HG02943 (cell line): ENCODE results near the gene EPHA7.

Source experiments
- ATAC-seq: cut with Tn5 transposase; IDR thresholded peaks from one replicate; pipeline ENCODE4 v1.9.1; 2021; ENCODE audit warnings: mild to moderate bottlenecking, low read depth, moderate library complexity; ENCODE audit not compliant: unreplicated experiment

Gene EPHA7

DNA sequence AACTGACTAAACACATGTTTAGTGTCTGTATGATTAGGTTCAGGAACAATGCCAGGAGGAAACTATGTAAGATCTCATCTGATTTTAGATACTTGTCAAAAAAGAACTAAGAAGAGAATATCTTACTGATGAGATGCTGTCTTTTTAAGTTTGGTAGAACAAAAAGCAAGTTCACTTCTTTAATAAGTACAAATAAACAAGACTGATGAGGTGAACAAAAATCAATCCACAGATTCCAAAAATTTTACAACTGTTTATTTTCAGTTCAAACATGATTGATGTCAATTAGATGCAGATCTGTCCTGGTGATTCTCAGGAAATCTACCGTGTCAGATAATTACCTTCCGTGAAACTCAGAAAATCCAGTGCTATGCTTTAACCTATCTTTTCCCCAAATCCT lies 24.9 kb downstream of the EPHA7 start:
- ATAC-seq: no peak

DNA sequence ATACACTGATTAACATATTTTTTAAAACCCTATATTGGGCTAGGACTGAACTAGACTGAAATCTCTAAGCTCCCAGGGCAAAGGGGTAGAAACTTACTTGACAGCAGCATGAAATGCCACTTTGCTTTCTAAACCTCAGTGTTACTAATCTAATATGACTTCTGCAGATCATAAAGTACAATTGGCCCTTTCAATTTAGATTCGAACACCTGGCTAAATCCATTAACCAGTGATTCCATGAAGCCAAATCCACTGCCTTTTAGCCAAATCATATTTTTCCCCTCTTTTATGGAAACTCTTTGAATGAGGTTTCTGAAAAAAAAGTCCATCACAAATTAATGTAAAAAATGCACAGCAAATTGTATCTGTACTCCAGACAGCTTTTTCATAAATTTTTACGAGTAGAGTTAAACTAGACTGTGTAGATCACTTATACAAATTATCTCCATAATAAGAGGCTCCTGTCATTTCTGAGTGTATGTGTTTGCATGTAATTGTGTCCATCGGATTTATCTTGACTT lies 25.7 kb downstream of the EPHA7 start:
- ATAC-seq: no peak

DNA sequence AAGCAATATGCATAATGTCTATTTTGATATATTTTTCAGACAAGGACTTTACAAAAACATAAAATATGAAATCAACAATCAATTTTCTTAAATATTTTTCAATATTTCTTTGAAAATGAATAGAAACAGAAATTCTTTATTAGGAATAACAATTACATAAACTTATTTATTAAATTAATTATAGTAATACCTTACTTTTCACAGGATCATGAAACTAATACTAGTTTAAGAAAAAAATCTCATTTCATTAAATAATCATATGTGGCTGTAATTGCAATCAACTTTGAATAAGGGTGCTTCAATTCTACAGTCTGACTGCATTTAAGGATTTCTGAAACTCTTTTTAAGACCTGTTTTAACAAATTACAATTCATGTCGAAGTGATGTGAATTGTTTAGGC lies 26.6 kb downstream of the EPHA7 start:
- ATAC-seq: no peak

DNA sequence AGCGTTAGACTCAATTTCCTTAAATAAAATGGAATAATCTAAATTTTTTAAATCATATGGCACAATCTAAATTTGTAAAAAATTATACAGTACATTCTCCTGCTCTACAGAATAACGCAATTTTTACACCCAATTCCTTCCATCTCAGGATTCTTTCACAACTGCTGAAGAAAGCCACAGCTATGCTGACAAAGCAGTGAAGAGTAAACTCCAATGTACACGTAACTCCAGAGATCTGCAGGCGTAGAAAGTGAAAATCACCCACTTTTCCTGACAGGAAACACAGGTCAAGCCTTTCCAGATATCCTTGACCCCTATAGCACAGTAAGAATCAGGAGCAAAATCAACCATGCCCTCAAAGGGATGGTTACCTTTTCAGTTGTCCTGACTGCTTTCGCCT lies 27.4 kb downstream of the EPHA7 start:
- ATAC-seq: no peak

DNA sequence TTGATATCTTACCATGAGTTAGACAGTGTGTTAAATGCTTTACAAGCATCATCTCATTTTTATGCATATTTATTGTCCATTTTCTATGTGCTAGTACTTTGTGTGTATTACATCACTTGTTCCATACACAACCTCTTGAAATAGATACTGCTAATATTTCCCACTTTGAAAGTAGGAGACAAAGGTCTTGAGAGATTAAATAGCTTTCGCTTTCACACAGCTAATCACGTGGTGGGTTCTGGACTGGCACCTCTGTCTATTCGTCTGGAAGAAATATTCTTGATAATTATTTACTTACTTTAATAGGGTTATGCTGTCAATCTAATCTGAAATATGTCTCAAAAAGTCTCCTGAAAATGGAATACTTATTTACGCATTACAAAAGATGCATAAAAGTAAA lies 30.2 kb downstream of the EPHA7 start:
- no peak for ATAC-seq

DNA sequence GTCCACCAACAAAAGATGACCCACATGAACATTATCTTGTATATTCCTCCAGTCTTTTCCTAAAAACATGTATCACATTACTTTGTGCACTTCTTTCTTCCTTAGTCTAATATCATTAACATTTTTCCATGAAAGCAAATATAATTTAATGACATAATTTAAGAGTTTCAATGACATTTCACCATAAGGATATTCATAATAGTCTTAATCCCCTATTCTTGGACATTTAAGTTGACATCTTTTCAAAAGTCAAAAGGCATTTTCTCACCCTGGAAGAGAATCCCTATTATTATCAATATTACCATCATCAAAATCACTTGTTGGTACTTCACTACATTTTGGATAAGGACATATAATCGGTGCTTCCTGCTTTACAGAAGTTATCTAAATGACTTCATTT lies 31.3 kb downstream of the EPHA7 start:
- ATAC-seq: no peak

DNA sequence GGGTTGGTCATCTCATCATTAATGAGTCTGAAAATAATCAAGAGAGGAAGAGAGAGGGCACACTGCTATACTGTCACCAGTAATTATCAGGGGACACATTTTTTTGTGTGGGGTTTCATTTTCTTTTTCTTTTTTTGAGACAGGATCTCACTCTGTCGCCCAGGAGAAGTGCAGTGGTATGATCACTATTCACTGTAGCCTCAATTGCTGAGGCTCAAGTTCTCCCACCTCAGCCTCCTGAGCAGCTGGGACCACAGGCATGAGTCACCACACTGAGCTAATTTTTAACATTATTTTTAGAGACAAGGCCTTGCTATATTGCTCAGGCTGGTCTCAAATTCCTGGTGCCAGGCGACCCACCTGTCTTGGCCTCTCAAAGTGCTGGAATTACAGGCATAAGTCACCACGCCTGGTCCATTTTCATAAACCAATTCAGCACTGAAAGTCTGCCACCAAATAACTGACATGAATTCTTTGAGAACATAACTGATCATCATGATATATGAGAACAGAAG lies 43.3 kb downstream of the EPHA7 start:
- no peak for ATAC-seq

DNA sequence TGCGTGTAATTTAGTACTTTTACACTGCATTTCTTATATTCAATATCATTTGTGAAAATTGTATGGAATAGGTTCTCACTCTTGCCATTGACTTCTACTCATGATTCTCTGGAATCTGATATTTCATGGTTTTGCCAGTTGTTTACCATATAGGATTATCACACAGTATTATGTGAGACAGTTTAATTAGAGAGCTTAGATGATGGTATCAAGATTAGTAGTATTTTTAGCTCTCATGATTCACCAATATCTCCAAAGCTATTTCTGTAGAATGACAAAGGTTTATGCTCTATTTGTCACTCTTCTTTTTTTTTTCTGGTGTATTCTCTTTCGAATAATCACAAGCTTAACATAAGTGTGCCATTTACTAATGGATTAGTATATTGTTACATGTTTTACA lies 45.9 kb downstream of the EPHA7 start:
- no peak for ATAC-seq

DNA sequence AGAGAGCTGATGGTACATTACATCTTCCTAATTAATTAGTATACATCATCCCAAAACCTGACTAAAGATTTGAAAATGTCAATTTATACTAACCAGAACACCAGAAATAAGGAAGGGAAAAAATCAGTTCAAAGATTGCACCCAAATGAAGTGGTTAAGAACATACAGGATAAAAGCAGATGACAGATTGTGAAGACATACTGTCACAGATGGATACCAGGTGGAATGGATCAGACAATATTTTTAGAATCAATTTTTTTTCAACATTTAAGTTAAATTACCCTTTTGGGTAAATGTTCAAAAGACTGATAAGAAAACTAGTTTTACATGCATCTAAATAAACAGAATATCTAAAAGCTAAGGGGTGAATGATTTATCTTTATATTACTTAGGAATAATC lies 47.6 kb downstream of the EPHA7 start:
- ATAC-seq: no peak

DNA sequence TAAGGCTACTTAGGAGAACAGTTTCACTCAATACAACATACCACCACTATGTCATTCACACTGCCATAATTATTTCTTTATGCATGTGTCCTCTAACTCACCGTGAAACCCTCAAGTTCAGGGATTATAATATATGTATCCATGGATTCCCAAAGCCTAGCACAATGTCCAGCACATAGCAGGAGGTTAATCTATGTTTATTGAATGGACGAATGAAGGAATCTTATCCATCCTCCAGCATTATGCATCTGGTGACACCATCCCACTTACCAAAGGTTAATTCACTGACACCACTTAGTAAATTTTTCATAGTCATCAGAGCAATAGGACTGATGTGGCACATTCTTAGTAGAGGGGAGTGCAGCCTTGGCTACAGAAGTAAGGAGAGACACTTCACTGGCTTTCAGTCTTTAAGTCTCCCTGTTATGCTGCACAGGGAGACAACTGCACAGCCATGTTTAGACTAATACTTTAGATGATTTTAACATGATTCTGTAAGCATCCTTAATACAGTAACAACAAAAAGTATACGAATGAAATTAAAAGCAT lies 49.7 kb downstream of the EPHA7 start:
- ATAC-seq: no peak

DNA sequence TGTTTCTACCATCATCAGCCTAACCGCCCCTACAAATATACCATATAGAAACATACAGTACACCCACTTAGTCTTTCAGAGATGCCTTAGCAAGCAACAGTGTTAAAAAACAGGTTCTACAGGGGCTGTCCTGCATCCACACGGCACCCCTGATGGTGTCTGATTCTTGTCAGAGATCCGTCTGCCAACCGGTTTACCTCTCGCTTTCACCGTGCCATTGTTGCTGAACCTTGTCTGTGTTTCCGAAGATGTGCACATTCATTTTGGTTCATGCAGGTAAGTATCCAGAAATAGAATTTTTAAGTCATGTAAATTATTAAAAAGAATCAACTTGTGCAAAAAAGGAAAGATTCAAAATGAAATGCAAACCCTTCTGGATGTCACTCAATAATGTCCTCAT lies 52.9 kb downstream of the EPHA7 start:
- no peak for ATAC-seq

DNA sequence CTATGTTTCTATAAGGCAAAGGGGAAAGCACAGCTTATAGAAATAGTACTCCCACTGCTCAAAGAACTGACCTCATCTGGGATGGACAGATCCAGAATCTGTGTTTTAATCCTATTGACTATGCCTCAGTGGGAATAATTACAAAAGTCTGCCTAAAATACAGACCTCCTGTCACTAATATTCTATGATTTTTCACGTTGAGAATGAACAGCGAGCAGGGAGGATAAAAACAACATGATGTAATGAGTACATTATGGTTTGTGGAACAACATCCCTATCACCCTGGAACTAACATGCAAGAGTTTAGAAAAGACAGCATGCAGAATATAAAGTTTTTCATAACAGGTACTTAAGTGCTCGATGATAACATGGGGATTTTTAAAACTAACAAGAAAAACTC lies 53.9 kb downstream of the EPHA7 start:
- ATAC-seq: no peak

DNA sequence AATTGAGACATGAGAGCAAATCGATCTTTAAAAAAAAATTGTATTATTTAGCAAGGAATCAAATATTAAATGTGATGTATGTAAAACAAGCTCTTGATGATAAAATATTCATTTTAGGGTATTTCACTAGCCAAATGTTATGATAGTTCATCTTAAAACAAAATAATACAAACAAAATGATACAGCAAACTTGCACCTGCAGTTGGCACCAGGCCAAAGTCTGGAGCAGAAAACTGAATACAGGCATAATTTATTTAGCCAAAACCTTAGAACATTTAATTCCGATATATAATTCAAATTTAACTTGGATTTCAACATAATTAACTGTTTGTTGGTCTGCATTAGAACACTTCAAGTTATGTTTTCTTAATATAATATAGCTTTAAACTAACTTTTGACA lies 60.9 kb downstream of the EPHA7 start:
- no peak for ATAC-seq

DNA sequence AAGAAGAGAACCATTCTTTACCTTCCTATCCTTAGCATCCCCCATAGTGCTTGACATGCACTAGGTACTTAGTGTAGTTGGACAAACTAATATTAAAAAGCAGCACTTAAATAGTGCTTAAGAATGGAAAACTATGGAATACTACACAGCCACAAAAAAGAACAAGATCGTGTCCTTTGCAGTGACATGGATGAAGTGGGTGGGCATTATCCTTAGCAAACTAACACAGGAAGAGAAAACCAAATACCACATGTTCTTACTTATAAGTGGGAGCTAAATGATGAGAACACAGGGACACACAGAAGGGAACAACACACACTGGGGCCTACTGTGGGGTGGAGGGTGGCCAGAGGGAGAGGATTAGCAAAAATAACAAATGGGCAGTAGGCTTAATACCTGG lies 66.8 kb downstream of the EPHA7 start:
- no peak for ATAC-seq

DNA sequence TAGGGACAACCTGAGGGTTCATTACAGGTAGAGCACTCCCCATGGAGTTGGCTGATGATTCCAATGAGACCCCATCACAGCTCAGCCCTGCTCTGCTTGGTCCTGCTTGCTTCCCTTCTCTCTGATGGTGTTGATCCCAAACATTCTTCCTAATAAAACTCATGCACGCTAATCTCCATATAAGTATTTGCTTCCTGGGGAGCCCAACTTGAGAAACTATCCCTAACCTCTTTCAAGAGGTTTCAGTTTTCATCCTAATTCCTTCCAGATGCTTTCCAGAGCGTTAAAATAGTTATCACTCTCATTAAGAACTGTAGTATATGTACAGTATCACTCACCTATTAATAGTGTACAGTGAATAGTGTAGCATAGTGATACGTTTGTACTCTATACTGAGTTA lies 68.1 kb downstream of the EPHA7 start:
- ATAC-seq: no peak

DNA sequence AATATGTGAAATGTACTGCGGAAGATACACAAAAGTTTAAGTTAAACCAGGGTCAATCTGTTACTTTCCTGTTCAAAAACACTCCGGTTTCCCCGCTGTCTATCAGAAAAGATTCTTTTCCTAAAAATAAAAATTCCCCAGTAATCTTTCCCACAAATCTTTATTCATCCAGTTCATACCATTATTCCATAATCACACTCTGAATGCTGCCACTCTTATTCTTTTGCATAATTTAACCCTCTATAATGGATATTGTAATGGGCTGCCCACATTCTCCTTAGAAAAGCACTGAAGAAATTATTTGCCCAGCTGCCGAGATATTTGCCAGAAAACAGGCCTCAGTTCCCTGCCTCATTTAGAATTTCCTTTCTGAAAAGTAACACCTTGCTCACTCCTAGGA lies 68.6 kb downstream of the EPHA7 start:
- no peak for ATAC-seq

DNA sequence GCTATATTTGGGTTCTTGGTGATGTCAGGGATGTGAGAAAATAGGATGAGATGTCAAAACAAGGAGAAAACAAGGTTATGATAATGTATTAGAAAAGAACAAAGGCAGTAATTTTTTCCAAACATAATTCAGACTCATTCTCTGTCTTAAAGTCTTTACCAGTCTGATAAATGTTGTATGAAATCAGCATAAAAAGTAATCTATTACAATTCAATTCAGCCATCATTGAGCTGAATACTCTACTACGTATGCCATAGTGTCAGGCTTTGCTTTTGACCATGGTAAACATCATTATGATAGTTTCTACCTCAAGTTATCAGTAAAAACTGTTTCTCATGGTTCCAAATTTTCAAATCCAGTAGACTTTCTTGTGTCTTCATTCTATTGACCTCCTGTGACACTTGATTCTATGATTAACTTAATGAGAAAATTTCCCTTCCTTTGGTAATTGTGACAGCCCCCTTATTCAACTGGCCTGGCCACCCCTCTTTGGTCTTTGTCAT lies 75.0 kb downstream of the EPHA7 start:
- ATAC-seq: no peak

DNA sequence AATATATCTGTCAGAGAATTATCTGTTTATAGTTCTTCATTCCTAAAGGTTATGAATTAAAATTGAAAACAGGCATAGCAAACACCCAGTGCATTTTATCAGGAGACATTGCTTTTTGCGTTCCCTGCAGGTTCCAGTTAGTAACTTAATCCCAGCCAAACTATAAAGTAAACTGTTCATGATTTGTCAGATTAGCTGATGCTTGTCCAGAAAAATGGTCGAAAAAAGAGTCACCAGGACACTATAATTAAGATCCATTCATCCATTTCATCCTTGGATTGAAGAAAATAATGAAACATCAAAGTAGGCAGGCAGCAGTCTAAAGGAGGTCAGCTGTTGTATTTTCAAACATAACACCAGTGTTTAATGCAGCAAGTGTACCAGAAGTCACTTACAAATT lies 75.9 kb downstream of the EPHA7 start:
- ATAC-seq: no peak

DNA sequence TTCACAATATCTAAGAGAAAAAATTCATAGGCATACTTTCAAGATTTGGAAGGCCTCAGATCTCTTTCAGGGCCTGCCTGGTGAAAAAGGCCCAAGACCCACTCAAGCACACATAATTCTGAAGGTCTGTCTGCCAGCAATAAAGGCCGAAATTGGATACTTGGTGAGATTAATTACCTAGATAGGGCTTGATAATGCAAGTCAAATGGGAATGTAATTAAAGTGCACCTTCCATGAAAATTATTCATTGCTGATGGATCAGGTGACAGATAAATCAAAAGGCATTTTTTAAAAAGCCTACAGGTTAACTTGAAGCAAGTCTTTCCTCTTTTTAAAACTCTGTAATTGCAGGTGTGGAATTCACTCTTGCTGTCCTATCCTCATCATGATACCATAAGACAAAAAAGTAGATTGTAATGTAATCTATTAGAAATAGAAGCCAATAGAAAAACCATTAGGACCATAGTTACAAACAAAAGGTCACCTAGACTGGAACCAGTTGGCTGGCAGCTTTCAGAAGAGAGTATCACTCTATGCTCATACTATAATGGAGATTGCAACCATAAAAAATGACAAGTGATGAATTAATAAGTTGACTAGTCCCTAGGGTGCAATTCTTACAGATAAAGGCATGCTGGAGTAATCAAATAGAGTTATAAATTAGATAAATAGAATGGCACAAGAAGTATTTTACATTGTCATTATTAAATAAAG lies 77.3 kb downstream of the EPHA7 start:
- no peak for ATAC-seq

DNA sequence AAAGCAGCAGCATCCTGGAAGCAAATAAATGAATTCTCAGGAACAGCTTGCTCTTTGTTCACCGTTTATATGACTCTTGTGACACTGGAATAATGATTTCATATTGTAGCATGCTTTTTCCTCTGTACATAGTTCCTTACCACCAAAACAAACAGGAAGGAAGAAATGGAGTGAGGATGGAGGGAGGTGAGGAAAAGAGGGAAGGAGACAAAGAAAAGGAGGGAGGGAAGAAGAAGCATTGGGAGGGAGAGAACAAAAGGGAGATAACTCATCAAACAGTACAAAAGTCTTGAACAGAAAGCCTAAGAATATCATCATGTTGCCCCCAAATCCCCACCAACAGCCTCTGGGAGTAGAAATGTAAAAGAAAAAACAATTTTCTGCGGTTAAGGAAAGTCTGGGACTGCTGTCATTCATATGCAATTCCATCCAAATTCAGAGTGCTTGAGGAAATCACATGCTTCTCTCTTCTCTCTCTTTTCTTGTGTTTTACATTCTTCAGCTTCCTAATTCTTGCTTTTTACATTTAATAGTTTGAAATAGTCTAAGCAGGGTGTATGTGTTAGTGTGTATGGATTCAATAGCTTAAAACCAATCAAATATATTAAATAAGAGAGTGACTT lies 81.5 kb downstream of the EPHA7 start:
- ATAC-seq: no peak

DNA sequence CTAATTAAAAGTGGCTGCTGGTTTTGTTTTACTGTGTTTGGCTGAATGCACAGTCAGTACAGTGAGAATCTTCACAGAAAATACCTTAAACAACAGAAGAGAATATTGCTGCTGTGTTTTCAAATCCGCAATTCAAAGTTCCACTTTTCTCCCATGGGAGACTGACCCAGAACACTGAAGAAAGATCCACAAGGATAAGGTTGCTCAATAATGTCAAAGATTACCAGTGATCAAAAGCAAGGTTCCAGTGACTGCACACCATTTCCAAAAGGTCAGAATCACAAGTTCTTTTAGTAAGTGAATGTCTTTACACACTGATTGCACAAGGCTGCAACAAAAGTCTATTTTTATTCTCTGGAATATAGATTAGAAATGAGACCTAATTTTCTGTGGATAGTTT lies 82.3 kb downstream of the EPHA7 start:
- no peak for ATAC-seq
